Measurements from ENCODE around the gene PTK7.

DNA sequence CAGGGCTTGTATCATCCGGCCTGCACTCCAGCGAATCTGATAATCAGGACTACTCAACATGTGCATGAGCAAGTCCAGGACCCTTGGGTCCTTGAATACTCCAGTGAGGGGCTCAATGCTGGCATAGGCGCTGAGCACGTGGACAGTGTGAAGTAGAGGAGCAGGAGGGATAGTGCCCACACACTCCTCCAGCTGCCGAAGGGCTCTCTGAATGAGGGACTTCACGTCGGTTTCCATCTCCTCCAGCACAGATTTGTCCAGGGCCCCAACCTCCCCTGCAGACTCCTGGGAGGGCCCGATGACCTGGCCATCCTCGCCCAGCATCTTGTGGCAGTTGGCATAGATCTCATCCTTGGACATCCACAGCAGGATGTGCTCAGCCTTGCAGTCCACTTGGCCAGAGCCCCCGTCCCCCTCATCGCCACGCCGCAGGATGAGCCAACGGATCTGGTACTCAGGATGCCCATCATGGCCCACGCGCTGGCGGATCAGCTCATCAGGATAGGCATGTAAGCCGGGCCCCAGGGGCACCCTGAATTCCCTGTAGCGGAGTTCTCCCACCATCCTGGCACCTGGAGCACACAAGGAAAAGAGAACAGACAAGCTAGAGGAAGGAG, 23.8 kb upstream of the PTK7 start:
- TF ChIP-seq, protein P1, sequence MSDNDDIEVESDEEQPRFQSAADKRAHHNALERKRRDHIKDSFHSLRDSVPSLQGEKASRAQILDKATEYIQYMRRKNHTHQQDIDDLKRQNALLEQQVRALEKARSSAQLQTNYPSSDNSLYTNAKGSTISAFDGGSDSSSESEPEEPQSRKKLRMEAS (IDR thresholded peaks at IDR 0.05; ENCODE audit: insufficient read depth, insufficient read length): no peak
- TF ChIP-seq FOS (IDR thresholded peaks at IDR 0.05; ENCODE audit: borderline replicate concordance, insufficient read depth, low read length) (no peak), EZH2 (IDR thresholded peaks at IDR 0.05; ENCODE audit: borderline replicate concordance, low read depth, low read length, severe bottlenecking) (no peak)
